Peyer's patch (tissue), 4 donors: ENCODE results near the gene C1RL. TPM values are rescaled to one million over a fixed set of nuclear protein-coding genes. Genes with fewer than 3 reads are reported as not detected.

Experiments used
- DNase-seq, 3 donors: peaks; one replicate each; pipeline ENCODE4 v3.0.0-alpha.2; 2017 to 2019
- H3K27ac ChIP-seq, 4 donors: fragments of 200-600 bp; sonication (generic); one replicate each; pipeline ENCODE4 v1.5.1; 2016 to 2019
- H3K27me3 ChIP-seq, 2 donors: fragments of 200-600 bp; sonication (generic); one replicate each; pipeline ENCODE4 v1.5.1; 2019
- H3K36me3 ChIP-seq, 3 donors: fragments of 200-600 bp; sonication (generic); one replicate each; pipeline ENCODE4 v1.5.1; 2016 to 2019
- H3K4me1 ChIP-seq, 4 donors: fragments of 200-600 bp; sonication (generic); one replicate each; pipeline ENCODE4 v1.5.1; 2016 to 2019
- H3K4me3 ChIP-seq, 4 donors: fragments of 200-600 bp; sonication (generic); 1 replicate in 3 of 4; 2 replicates in 1 of 4; pipeline ENCODE4 v1.5.1; 2016 to 2019; ENCODE audit warnings: mild to moderate bottlenecking in 1 of 4
- H3K9me3 ChIP-seq, 4 donors: fragments of 200-600 bp; sonication (generic); one replicate each; pipeline ENCODE4 v1.5.1; 2016 to 2019; ENCODE audit warnings: mild to moderate bottlenecking in 1 of 4
- CTCF ChIP-seq, 6 experiments: fragments of 450-650 bp in 4 of 6; fragments of 200-600 bp in 2 of 6; sonication (generic) in 1 of 6; IDR thresholded peaks; one replicate each; pipeline ENCODE4 v1.5.1; 2017 to 2019; ENCODE audit warnings: antibody characterized with exemption in 6 of 6, mild to moderate bottlenecking in 3 of 6, moderate library complexity in 1 of 6
- POLR2A ChIP-seq, 2 donors: fragments of 450-650 bp; IDR thresholded peaks; one replicate each; pipeline ENCODE4 v1.5.1; 2017; ENCODE audit warnings: antibody characterized with exemption in 2 of 2, mild to moderate bottlenecking in 2 of 2, moderate library complexity in 2 of 2
- total RNA-seq, 4 donors: library from RNA; depleted of rRNA; stranded (reverse); fragments of >200 nt; gene quantifications; one replicate each; pipeline ENCODE4 v1.1.0, GENCODE V29; 2016

C1RL gene
- total RNA-seq, 4 donors from 2014 or later = 44.6 to 87.7 (median 51.5) TPM

DNA sequence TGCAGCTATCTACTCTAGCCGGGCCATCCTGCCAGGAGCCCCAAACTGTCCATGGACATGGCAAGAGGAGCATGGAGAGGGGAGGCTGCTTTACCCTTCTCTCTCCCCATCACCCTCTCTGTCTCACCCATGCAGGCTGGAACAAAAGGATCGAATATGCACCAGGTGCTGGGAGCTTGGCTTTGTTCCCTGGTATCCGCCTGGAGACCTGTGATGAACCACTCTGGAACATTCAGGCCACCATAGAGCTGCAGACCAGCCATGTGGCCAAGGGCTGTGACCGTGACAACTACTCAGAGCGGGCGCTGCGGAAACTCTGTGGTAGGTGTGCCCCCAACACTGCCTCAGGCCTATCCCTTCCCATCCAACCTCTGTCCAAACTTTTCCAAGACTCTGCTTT, 27.1 kb upstream of the C1RL start:
- H3K36me3 ChIP-seq = peaks cover 0 to 29% (median 0%) of the 10 kb centered on the region in 3 donors
- H3K27me3 ChIP-seq = no peaks in the 10 kb centered on the region
- no peak overlapping the region for H3K27ac ChIP-seq
- no peak for DNase-seq
- TF ChIP-seq POLR2A (IDR thresholded peaks at IDR 0.05) (no peak), CTCF (IDR thresholded peaks at IDR 0.05) (no peak)
- H3K4me1 ChIP-seq = peaks cover 0 to 6% (median 2%) of the 10 kb centered on the region in 4 donors
- H3K9me3 ChIP-seq = no peaks in the 10 kb centered on the region
- no peak overlapping the region for H3K4me3 ChIP-seq

- no peaks in the 10 kb centered on the region for H3K9me3 ChIP-seq
- TF ChIP-seq CTCF (IDR thresholded peaks at IDR 0.05) (no peak), POLR2A (IDR thresholded peaks at IDR 0.05) (no peak)
- DNase-seq = no peak
- no peak overlapping the region for H3K27ac ChIP-seq
- no peak overlapping the region for H3K4me3 ChIP-seq
- H3K4me1 ChIP-seq = peaks cover 0 to 19% (median 3%) of the 10 kb centered on the region in 4 donors
- peaks cover 0 to 29% (median 0%) of the 10 kb centered on the region in 3 donors for H3K36me3 ChIP-seq
- H3K27me3 ChIP-seq = no peaks in the 10 kb centered on the region
These were observed 25.6 kb upstream of the C1RL start for GRCh38 chr12:7134396-7135166.

DNA sequence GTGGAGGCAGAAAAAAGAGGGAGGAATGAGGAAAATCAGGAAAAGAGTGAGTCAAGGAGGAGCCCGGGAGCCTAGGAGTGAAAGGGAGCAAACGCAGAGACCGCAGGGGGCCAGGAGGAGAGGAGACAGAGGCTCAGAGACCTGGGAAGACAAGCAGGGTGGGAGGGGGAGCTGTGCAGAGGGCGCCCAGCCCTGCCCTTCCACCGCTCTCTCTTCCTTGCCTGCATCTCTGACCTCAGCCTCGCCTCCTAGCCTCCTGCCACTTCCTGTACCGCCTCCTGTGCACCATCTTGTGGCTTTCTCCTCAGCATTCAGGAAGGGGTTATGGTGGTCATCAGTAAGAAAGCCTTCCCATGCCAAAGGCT, 22.5 kb upstream of the C1RL start:
- Histone ChIP-seq H3K27ac (peak overlapping the region; percentile 69 to 85 (median 72)), H3K4me3 (peak overlapping the region in 2 of 4 donors; percentile 65 to 71), H3K27me3 (no peaks in the 10 kb centered on the region), H3K9me3 (no peaks in the 10 kb centered on the region), H3K4me1 (peaks cover 0 to 26% (median 7%) of the 10 kb centered on the region in 4 donors), H3K36me3 (peaks cover 0 to 13% (median 0%) of the 10 kb centered on the region in 3 donors)
- TF ChIP-seq POLR2A (IDR thresholded peaks at IDR 0.05) (no peak), CTCF (IDR thresholded peaks at IDR 0.05) (no peak)
- no peak for DNase-seq

DNA sequence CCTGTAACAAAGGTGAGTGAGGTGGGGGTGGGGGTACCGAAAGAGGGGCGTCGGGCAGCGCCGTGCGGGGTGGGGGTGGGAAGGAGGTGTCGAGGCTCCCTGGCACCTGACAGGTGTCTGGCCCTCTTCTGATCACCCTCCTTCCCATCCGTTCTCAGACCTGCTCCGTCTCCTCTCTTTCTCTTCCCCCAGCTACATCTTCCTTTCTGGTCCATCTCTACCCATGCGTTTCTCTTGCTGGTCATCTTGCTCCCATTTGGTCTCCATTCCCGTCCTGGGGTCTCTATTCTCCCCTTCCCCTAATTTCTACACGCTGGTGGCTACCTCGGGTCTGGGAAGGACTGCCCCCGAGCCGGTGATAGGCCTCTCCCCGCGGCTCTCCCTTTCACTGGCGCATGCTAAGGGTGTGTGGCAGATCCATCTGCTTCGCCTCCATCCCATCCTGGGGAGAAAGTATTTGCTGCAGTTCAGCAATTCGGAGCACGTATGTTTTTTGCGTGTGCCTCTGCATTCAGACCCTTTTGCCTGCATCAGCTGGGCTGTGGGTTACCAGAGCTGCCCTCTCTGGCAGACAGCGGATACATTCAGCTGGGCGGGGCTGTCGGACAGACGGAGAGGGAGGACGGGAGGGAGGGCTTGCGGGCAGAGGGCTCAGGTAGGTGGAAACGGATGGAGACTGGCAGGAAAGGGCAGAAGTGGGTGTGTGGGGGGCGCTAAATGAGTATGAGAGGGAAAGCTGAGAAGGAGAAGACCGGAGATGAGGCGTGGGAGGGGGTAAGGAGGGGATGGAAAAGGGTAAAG, 21.9 kb upstream of the C1RL start:
- no peak for TF ChIP-seq POLR2A (IDR thresholded peaks at IDR 0.05)
- TF ChIP-seq CTCF (IDR thresholded peaks at IDR 0.05) = no peak
- Histone ChIP-seq H3K4me3 (peak overlapping the region; percentile 52 to 71 (median 62)), H3K36me3 (peaks cover 0 to 8% (median 0%) of the 10 kb centered on the region in 3 donors), H3K4me1 (peaks cover 0 to 26% (median 7%) of the 10 kb centered on the region in 4 donors), H3K27ac (peak overlapping the region; percentile 69 to 85 (median 72)), H3K27me3 (no peaks in the 10 kb centered on the region), H3K9me3 (no peaks in the 10 kb centered on the region)
- DNase-seq = peak in 2 of 3 donors; percentile 77 to 84

DNA sequence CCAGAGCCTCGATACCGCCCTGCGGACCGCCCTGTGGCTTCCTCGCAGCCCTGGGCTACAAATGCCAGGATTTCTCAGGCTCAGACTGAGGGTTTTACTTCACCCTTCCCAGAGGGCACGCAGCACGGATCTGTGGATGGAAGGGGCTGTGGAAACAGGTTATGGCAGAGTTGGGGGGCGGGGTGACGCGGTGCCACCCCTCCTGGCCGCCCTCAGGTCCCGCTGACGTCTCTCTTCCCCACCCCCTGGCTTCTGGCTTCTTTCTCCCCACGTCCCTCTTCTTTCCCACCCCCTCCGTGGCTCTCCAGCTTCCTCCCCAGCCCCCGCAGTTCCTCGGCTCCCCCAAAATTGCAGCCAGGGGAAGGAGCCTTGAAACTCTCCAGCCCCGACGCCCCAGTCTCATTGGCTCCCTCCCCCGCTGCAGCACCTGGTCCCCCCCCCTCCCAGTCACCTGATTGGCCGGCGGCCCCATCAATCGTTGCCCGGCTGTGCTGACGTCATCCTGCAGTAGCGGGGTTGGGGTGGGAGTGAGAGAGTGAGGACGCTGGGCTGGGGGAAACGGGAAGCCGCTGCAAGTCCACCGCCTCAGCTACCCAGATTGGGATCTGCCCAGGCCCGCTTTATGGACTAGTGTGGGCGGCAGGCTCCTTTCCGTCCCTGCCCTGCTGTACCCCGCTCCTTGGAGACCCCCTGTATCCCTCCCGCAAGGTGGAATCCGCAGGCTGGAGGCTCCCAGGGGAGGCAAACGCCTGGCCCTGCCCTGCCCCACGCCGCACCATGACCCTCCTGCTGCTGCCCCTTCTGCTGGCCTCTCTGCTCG, 21.1 kb upstream of the C1RL start, which contains the start of gene CLSTN3:
TSS of gene CLSTN3 (plus strand) at position 500 of the 820 bp plus-strand sequence. CDS start at position 778, 278 bp downstream.
- Histone ChIP-seq H3K4me3 (peak within 1 kb of the TSS; percentile 52 to 71 (median 62)), H3K27ac (peak within 1 kb of the TSS; percentile 69 to 85 (median 72)), H3K4me1 (peaks cover 0 to 26% (median 7%) of the 10 kb centered on the region in 4 donors), H3K9me3 (no peaks in the 10 kb centered on the region), H3K27me3 (no peaks in the 10 kb centered on the region), H3K36me3 (no peaks in the 10 kb centered on the region)
- TF ChIP-seq CTCF (IDR thresholded peaks at IDR 0.05) = no peak
- TF ChIP-seq POLR2A (IDR thresholded peaks at IDR 0.05) = no peak
- peak; percentile 81 to 94 (median 89) for DNase-seq
